HG02571 (cell line): Measurements from ENCODE around the gene SORBS2.

Experiments
- ATAC-seq: cut with Tn5 transposase; IDR thresholded peaks from one replicate; pipeline ENCODE4 v1.9.1; 2021; ENCODE audit warnings: mild to moderate bottlenecking, moderate library complexity; ENCODE audit not compliant: unreplicated experiment

Gene SORBS2

DNA sequence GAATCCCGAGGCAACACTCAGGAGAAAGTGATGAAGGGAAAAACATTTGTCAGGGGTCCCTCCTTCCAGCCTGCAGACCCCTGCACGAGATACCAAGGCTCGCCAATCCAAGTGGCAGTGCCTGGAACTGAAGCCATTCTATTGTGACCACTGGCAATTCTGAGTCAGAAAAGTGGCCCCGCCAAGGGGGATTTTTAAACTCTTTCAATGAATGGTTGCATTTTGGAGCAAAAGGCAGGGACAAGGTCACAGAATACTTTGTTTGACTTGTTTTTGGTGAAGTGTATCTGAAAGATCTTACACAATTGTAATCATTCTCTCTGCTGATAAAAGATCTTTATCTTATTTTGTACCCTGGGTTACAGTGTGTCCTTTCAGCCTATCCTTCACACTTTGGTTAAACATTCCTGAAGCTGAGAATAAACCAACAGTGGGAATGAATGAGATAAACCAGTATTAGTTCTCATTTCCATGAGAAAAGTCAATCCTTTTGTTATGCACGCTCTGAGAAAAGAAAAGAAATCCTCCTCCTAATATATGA is 160.8 kb downstream of the SORBS2 start:
- ATAC-seq: no peak

DNA sequence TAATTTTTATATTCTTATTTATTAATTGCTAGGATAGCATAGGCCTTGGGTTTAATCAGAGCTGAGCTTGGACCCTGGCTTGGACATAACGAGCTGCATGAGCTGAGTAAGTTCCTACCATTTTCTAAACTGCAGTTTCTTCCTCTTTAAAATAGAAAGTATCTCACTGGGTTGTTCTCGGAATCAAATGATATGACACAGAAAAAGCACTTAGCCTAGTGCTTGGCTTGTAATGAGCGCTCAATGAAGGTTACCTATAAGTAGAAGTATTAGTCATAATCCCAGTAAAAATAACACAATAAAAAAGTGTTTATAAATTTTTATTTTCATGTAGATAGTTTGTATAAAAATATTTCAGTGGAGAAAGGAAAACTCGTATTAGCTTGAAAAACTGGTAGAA is 163.4 kb downstream of the SORBS2 start:
- no peak for ATAC-seq

DNA sequence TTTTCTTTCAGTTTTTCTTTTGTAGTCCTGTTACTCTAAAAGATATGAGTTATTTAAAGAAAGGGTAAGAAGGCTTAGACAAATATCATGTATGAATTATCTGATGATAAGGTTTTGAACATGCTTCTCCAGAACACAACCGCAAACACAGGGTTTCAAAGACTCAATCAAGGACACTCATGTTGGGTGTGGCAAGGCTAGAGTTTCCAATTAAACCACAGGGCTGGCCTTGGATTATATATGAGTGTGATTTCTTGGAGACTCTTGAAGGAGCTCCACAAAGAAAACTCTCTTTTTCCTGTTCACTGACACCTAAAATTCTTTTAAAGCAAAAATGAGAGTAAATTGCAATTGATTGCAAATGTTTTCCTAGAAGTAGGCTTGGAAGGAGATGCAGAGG is 166.6 kb downstream of the SORBS2 start:
- ATAC-seq: no peak

DNA sequence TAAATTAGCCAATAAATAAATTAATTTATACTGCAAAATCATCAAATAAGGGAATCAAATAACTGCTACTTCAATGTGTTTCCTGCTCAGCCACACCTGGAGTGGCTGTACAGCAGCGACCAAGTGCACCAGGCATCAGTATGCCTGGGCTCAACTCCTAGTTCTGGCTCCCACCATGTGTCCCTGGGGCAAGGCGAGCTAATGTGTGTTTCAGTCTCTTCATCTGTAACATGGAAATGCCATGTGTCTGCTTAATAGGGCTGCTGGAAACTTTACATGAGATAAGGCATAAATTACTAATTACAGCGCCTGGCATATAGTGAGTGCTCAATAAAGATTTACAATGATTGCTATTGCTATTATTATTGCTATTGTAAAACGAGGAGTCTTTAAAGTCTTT is 167.6 kb downstream of the SORBS2 start:
- no peak for ATAC-seq

DNA sequence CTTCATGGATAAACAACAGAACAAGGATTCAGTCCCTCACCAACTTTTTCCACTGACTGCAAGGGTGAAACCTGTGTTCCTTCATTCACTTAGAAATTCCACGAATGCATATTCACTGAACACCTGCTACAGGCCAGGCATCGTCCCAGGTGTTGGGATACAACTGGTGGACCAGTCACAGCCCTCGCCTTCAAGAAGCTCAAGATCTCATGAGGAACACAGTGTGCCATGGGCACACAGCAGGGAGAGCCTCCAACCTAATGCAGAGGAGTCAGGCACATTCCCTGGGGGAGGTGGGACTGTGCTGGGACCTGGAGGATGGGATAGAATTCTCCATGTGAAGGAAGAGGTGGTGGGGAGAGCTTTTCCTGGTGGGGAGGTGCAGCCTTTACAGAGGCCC is 169.1 kb downstream of the SORBS2 start:
- ATAC-seq: no peak

DNA sequence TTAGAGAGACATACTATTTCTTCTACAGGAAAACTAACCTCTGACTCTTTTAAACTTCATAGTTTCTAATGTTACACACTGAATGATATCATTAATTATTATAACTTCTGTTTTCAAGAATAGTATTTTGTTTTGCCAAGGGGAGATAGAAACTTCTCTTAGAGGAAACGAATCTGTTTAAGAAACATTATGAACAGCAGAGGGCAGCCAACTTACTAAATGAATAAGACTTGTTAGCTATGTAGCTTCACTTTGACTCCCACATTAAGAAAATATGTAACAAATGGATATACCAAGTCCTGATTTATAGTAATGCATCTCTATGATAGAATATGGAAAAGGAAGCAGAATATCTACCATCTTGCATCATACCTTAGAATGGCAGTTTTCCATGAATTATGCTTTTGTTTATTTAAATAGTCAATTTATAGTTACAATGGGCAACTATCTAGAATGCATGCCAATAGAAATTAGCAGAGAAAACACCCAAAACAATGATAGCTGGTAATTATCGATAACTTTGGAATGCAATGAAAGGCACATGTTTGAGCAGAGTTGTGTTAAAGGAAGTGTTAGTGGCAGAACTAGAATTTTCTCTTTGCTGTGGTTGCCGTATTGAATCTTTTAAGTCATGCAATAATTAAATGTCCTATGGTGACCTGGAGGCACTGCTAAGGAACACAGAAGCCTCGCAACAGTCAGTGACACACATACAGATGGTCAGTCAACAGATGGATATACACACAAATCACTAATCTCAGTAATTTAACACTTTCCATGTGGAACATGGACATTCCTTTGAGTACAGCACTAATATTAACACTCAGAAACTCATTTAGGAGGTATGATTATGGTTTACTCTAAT is 171.0 kb downstream of the SORBS2 start:
- ATAC-seq: no peak

DNA sequence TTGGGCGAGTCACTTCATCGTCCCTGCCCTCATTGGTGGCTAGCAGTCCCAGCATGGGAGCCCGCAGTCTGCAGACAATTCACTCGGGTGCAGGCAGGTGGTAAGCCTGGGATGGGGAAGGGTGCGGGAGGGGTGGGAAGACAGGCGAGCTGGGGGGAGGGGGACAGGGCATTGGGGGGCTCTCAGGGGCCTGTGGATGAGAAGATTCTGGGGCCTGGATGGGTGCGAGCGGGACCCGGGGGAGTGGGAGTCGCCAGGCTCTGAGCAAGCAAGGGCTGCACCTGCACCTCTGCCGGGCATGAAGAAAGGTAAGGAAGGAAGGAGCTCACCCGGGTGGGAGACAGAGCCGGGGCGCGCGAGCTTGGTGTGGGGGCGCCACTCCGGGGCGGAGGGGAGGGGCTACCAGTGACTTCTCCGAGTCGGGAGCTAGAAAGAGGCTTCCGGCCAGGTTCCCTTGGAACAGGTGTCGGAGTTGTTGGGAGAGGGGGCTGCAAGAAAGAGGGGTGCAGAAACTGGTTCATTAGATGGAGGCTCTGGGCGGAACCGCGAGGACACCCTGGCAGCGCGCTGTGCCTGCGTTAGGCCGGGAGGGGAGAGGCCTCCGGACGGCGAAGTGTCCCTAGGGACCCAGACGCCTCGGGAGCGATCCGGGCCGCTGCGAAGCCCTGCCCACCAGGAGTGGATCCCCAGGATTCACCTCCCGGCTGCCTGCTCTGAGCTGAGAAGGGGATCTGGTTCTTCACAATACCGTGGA is 173.3 kb downstream of the SORBS2 start:
- ATAC-seq: no peak

DNA sequence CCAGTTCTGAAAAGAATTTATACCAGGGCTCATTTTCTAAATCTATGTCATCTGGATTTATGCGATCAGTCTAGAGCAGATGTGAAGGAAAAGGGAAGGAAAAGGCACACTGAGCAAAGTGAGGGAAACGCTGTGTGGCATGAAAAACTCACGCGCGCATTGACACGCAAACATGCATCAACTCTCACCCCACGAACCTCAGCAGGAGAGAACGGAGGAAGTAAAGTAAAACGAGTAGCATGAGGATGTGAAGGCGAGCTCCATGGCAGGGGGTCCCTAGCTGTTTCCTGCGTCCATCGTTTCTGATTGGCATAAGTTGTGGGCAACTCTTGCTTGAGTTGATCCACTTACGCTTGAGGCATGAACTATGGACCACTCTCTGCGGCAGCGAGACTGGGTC is 173.9 kb downstream of the SORBS2 start:
- ATAC-seq: no peak

DNA sequence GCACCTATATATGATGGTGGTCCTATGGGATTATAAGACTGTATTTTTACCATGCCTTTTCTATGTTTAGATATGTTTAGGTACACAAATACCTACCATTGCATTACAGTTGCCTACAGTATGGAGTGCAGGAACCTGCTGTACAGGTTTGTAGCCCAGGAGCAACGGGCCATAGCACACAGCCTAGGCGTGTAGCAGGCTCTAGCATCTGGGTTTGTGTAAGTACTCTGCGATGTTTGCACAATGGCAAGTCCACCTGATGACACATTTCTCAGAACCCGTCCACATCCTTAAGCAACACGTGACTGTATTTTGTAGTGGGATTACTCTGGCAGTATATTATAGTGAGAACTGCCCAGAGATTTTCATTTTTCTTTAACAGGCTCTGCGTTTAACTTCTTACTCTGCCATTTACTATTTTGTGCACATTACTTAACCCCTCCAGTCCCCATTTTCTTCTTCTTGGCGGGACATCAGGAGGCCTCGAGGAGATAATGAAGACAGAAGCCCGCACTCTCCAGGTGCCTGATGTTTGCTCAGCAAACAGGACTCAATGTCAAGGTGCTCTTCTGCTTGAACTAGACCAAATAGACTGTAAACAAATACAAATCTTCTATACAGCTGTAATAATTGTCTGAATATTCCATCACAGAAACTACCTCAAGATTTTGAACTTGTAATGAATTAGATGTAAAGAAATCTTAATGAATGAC is 174.7 kb downstream of the SORBS2 start:
- ATAC-seq: no peak

DNA sequence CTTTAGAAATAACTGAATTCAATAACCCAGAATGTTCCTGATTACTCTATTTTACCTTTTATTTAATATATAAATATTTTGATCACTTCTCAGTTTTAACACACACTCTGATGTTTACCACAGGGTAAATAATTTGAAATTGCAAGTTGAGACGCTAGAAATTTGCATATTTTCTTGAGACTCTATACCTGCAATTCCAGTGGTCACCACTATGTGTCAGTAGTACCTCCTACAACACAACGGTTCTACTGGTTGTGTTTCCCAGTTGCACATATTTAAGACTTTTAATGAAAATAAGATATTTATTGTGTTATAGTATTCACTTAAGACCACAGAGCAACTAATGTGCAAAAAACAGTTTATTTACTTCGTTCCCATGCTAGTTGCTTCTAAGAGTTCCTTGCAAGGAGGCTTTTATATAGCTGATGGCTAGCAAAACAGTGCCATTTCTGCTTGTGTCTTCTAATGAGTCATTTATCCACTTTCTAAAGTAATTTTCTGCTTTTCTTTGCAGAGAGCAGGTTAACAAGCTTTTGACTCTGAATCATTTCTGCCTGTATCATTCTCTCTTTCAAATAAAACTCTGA is 177.8 kb downstream of the SORBS2 start:
- no peak for ATAC-seq

DNA sequence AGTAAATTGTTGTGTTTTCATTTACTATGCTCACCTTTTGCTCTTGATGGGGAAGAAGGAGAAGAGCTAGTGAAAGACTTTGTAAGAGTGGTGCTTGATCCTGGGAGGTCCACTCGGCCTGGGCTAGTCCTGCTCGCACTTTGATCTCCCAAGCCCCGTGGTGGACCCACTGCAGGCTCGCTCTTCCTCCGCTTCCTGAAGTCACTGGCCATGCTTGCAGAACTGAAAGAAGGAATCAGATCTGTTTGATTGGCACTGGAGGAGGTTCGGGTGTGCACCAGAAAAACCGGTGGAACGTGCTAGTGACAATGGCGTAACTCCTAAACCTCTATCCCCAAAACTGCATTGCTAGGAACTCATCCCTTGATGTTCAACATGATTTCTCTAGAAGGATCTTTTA is 185.2 kb downstream of the SORBS2 start:
- no peak for ATAC-seq

DNA sequence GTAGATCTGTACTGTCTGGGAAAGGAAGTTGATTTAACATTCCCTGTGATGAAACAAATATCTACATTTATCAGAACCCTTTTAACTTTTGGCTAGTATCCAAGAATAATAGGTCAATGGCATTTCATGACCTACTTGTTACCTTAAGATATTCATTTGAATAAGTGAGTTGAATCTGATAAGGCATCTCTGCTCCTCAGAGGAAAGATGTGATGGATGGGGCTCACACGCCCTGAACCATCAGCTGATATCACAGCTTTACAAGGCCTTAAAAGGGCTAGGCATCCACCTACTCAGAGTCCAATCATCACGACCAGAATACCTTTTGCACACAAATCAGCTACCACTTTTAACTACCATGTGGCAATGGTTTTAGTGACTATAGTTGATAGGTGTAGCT is 186.5 kb downstream of the SORBS2 start:
- no peak for ATAC-seq

DNA sequence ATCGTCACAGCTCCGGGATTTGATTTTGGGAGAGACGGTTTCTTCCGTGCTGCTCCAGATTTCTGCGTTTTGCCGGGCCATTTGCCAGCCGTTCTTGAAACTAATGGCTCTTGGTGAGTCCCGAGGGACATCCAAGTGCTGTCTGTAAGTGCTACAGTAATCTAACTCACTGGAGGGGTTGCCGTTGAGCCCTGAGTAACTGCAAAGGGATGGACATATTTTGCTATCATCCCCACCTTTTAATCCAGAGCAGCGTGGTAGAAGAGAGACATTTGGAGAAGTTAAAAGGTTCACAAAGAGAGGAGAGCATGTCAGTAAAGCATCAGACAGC is 187.8 kb downstream of the SORBS2 start:
- no peak for ATAC-seq

DNA sequence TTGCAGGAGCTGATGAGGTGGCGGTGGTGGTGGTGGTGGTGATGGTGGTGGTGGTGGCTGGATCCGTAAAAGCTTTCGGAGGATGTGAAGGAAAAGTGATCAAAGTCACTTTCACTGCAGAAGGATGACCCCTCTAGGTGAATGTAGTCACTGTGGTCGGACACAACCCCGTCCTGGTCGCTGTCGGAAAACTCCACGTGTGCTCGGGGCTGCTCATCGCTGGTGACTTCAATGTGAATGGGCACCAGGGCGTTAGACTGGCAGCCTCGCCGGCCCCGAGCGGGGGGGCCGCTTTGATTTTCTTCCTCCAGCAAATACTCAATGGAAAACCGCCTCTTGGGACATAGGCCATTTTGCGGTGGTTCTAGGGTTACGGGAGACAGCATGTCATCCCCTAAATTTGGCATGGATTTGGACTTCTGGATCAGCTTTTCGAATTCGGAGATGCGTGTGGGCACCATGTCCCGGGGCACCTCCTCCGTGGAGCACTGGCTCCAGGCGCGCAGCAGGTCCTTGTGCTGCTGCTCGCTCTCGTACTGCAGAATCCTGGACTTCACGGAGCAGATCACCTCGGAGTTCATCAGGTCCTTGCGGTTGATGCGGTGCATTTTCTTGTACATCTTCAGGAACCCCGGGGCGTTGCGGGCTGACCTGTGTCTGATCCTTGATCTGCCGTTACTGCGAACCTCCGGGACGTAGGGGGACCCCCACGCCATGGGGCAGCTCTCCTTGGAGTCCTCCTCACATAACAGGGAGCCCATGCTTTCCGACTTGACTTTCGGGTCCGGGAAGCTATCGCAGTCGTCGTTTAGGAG is 188.3 kb downstream of the SORBS2 start:
- no peak for ATAC-seq

DNA sequence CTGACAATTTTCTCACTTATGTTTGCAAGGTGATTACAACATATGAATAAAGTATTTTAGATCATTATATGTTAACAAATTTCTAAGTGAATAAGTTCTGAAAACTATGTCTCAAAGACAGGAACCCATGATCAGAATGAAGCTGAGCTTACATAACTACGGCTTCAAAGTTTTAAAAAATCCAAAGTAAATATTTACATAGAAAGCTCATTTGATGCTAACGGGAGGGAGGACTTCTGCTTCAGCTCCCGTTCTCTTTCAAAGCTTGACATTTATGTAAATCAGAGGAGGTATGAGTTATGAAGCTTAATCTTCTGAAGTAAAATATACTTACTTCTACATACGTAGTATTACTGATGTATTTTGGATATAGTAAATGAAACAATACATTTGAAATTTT is 203.8 kb downstream of the SORBS2 start:
- ATAC-seq: no peak

DNA sequence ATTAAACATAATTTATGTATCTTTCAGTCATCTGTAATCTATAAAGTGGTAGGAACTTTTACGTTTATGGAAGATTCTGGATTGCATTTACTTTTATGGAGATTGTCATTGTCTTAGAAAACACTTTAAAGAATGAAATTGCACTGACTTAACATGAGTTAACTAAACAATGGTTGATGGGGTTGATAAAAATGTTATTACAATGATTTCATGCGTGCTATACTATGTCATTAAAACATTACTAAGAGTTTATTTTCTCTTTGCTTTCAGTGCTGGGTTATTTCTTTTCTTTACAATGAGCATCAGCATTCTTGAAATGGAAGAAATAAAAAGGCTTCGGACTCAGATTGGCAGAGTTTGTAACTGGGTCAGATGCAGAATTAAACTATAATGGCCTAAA is 209.6 kb downstream of the SORBS2 start:
- ATAC-seq: no peak

DNA sequence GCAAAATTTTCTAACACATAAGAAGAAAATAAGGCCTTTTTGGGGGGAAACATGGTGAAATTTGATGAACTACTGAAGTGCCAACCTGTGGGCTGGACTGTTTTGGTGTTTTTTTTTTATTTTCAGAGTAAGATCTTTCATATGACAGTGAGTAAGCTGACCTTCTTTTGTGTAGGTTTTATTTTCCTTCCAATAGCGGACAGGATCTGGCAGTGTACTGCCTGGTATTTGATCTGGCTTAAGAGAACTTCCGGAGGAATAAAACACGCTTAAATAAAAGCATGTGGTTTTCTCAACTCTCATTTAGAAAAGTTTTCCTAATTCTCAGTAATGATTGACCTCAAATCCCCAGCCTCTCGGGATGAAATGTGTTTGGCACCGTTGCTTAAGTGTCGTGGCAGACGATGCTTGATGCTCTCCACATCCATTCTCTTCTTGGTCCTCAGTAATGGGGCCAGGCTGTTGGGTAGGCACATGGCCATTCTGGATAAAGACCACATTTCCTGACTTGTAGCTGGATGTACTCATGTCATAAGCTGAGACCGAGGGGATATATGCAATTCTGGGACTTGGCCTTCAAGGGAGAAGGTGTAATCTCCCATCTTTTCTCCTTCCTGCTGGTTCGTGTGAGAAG is 211.1 kb downstream of the SORBS2 start:
- no peak for ATAC-seq

DNA sequence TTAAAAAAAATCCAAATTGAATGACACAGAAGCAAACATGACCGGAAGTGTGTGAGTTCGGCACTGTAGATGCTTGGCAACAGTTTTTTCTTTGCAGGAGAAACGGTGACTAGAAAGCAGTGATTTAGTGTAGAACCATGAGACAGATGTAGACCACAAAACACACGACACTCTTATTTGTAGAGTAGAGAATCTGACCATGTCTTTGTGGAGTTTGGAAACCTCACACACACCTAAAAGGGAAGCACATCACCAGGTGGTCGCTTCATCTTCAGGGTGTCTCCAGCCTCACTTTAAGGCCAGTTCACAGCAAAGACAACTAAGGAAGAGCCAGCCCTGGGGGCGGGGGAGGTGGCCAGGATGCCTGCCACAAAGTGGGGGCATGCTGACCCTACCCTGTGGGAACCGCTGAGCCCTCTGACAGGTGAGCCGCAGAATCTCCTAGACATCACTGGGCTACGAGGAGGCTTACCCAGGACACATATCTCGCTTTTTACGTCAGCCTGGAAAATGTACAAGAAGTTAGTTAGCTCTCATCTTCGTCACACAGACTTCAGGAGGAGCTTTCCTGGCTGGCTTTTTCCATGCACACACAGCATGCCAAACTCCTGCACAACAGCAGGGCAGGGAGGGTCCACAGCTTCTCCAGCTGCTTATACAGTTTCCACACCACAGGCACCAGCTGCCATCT is 212.3 kb downstream of the SORBS2 start:
- no peak for ATAC-seq

DNA sequence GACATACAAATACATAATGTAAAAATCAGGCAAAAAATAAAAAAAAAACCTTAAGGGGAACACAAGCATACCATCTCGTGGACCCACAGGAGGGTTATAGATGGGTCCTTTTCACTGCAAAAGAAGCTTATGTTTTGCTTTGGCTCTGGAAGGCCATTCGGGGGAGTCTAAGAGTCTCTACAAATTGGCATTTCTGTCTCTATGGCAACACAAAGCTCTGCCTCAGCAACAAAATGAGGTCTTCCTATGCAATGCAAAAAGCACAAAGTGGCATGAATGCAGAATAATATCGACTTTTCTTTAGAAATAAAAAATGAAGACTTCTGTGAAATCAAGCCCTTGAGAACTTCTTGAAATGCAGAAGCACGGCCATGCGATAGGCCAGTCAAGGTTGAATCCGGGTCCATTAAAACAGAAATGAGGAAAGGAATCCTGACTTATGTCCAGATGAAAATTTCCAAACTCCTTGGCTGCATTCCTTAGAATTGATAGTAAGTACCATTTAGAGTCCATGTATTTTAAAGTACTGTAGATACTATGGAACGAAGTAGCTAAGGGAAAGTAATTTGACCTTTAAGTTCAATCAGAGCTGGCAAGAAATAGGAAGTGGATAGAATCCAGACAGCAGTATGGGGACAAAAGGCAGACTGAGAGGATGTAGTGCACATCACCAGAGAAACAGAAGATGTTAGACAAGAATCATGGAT is 213.0 kb downstream of the SORBS2 start:
- no peak for ATAC-seq
